H54 (cell line): ENCODE results near the gene DLL1.

Experiments
- DNase-seq: peaks from one replicate; pipeline ENCODE4 v3.0.0; 2011; ENCODE audit warnings: low spot score, mixed read lengths; ENCODE audit not compliant: insufficient read length
- FAIRE-seq: peaks from 3 replicates; lab custom pipeline; 2011; peaks lifted over from hg19 to GRCh38; lab: Jason Lieb, UNC
- POLR2A ChIP-seq: IDR thresholded peaks from 2 replicates; pipeline ENCODE4 v1.6.1; 2011; ENCODE audit warnings: low read depth, mild to moderate bottlenecking, low read length

DLL1 gene

GRCh38 chr6:170261643-170262488 lies 29.0 kb downstream of the DLL1 start:
- DNase-seq (no peak), FAIRE-seq (no peak)
- no peak for TF ChIP-seq POLR2A

DNA sequence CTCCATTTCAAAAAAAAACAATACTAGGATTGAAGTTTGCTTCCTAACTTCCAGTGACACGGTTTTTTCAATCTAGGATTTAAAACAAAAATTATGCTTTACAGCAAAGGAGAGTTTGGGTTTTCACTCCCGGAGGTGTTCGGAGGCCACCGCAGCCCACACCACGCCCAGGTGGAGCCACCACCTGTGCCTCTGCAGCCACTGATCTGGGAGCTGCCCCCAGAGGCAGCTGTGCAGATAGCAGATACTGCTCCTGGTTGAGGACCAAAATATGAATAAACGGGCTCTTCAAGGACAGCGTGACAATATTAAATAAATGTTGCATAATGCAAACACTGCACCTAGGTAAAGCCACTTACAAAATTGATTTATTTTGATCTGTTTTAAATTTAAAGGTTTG lies 30.2 kb downstream of the DLL1 start:
- DNase-seq (no peak), FAIRE-seq (no peak)
- no peak for TF ChIP-seq POLR2A

DNA sequence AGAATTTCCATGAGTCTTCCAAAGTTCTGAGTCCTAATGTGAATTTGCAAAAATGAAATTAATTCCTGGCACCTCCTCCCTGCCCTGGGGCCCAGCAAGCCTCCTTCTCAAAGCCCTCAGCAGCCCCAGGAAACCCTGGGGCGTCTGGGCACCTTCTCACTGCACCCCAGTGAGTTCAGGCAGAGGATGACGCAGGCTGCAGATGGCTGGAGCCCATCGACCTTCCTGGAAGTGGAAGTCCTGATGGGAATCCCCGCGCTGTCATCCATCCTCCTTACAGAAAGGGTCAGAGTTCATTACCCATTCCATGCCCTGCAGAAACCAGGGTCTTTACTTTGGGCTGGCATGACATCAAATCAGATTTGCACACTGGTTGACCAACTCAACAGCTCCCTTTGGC lies 31.6 kb downstream of the DLL1 start:
- DNase-seq (no peak), FAIRE-seq (no peak)
- TF ChIP-seq POLR2A = no peak

DNA sequence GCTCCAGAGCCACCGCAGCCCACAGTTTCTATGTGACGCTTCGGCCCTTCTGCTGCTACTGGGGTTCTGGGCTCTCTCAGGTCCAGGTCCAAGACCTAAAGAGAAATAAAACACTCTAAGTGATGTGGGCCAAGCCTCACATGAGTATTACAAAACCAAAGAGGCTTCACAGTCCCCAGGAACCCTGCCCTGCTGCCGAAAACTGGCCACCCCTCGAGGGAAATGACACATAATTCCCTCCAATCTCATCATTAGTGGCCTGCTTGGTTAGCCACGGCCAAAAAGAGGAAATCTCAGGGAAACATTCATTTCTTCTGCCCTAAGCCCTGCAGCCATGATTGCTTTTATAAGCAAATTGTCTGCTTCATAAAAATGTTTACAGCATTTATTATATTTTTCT lies 32.5 kb downstream of the DLL1 start:
- FAIRE-seq = no peak
- no peak for DNase-seq
- TF ChIP-seq POLR2A = no peak

DNA sequence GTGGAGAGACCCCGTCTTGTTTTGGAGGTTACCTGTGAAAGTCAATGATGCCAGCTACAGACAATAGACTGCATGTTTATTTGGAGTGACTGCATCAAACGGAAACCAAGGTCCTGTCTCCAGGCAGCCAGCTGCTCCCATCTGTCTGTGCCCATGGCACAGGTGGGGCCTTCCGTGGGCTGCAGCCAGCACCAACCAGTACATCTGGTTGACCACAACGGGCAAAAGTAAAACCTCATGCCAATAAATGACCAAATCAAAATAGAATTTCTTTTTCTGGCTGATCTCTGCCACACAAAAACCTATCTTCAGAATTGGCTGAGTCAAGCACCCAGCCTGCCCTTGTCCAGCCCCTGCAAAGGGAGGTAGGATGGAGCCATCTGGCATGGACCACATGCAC lies 33.5 kb downstream of the DLL1 start:
- DNase-seq (no peak), FAIRE-seq (no peak)

GRCh38 chr6:170256641-170257040 lies 34.2 kb downstream of the DLL1 start:
- no peak for DNase-seq
- no peak for FAIRE-seq
- no peak for TF ChIP-seq POLR2A

More for the DNA sequence above, 33.5 kb downstream of the DLL1 start:
- no peak for TF ChIP-seq POLR2A

DNA sequence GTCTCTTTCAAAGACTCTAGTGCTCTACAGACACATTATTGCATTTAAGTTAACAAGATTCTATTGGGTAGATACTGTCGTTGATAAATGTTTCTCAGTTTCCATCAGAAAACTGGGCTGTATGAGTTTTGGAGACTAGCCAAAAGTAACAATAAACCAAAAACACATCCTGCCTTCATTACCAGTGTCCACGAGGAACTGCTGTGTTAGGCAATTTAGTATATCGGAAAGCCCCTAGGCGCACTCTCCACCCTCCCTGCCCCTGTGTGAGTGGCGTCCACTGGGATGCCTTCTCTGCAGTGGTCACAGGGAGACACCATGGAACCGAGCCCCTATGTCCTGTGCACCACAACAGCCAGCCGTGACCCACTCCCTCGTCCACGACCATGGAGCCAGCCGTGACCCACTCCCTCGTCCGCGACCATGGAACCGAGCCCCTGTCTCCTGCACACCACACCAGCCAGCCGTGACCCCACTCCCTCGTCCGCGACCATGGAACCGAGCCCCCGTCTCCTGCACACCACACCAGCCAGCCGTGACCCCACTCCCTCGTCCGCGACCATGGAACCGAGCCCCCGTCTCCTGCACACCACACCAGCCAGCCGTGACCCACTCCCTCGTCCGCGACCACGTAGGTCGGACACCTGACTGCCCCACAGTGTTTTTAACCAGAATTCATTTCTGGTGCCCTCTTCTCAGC lies 35.3 kb downstream of the DLL1 start:
- TF ChIP-seq POLR2A = no peak
- FAIRE-seq = no peak
- no peak for DNase-seq

DNA sequence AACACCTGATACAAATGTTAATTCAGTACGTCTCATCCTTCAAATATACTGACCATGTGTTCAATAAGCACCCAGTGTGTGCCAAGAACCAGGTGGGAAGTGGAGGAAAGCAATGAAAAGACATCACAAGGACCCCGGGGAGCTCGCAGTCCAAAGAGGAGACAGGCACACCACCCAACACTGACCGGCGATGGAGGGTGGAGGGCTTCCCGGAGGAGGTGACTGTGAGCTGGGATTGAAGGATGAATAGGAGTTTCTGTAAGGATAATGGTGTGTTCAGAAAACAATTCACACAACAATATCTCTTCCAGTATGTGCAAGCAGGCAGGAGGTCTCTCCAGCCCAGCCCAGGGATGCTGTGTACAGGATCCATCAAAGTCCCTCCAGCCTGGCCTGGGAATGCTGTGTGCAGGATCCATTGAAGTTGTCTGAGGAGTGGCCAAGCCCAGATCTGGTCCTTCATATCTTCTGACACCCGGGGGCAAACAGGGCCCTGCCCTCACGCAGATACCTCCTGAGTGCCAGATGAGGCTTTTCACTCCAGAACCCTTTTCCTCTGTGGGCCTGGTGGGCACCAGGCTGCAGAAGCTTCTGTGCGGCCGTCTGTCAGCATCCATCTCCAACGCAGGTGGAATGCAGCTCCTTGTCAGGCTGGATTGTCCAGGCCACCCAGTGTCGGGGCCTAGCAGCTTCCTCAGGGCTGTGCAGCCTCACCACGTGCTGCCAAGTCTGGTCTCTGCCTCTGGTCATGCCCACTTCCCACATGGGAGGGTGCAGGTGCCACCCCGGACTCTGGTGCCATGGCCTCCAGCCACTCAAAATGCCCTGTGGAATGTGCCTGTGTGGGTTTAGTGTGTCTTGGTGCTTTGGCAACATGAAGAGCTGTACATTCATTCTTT lies 36.3 kb downstream of the DLL1 start:
- FAIRE-seq = no peak
- no peak for TF ChIP-seq POLR2A
- DNase-seq = no peak

- DNase-seq = no peak
- FAIRE-seq = no peak
- no peak for TF ChIP-seq POLR2A
Observed at GRCh38 chr6:170253910-170254269, 37.0 kb downstream of the DLL1 start.

GRCh38 chr6:170253226-170253909 lies 37.5 kb downstream of the DLL1 start:
- no peak for TF ChIP-seq POLR2A
- no peak for DNase-seq
- no peak for FAIRE-seq

DNA sequence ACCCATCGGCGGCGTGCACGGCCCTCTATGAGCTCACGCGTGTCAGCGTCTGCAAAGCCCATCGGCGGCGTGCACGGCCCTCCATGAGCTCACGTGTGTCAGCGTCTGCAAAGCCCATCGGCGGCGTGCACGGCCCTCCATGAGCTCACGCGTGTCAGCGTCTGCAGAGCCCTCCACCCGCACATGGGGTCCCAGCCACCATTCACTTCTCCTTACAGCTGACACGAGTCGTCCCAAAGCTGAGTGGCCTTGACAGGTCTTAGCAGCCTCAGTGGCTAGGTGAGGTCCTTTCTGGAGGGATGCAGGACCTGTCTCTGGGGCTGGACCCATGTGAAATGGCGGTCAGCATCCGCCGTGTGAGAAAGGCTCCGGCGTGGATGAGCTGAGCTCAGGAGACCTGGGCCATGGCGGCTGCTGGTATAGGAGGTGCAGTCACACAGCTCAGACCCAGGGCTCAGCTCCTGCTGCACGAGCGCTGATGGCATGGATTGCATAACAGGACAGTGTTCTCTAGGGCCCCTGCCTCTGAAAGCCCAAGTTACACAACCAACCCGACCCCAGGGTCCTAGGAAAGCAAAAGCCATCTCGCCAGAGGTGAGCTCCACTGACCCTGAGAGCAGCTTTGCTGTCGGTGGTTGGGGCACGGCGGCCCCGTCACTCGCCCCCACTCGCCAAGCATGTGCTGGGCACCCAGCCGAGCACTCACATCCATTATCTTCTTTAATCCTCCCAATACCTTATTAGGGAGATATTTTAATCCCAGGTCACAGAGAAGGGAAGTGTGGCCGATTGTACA lies 38.9 kb downstream of the DLL1 start:
- no peak for DNase-seq

DNA sequence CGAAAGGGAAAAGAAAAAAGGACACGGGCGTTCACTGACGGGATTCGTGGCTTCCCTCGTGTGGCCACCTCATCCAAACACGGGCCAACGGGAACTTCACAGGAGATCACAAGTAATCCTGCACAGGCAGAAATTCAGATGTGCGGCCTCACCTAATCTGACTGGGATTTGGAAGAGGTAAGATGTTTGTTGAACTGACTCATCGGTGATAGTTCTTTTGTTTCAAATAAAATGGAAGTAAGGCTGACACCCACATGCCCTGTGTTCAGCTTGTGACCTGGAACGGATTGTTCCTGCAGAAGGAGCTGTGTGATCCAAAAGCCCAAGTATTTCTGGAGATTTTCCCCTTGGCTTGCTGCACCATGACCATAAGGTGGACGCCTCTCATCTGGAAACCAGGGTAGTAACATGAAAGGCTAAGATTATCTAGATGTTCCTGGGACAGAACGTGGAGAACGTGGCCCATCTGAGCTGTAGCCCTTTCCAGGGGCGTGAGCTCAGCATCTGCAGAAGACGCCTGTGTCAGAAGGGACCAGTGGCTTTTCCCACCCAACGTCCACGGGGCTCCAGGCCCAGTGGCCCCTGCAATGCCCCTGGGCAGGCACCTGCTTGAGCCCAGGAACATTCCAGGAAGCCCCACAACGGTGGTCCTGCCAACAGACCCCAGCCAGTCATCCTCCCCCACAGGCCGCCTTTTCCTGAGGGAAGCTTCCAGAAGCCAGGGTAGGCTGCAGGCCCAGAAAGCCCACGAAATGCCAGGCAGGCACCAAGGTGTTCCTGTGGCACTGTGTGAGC lies 39.7 kb downstream of the DLL1 start:
- DNase-seq (no peak), FAIRE-seq (no peak)
- no peak for TF ChIP-seq POLR2A

More for the DNA sequence above, 38.9 kb downstream of the DLL1 start:
- TF ChIP-seq POLR2A = no peak
- no peak for FAIRE-seq
